ENCODE measurements around the gene MGAM2. TPM values are rescaled to one million over a fixed set of nuclear protein-coding genes. Genes with fewer than 3 reads are reported as not detected.

Gene MGAM2
- total and polyA plus RNA-seq, 2 of the 13 experiments (the other 11 are each of a cell fraction or from before 2014, with no cell fraction given): 0.29 TPM; not detected in 1

- Histone ChIP-seq H3K4me3 (replicated peaks in 1 of 3; ENCODE audit: insufficient read depth in 1 of 3, low read depth in 2 of 3, low read length in 3 of 3) (no peak overlapping the region), H3K36me3 (replicated peaks in 1 of 2; ENCODE audit: control insufficient read depth in 1 of 2, insufficient read depth in 2 of 2, low read length in 2 of 2) (no peaks in the 10 kb centered on the region), H2AFZ (ENCODE audit: low read length) (no peak overlapping the region), H3K9me3 (ENCODE audit: low read length) (no peaks in the 10 kb centered on the region), H3K27ac (ENCODE audit: extremely low read length, insufficient read depth, low read length) (no peak overlapping the region), H3K4me2 (ENCODE audit: low read depth, low read length) (no peak overlapping the region), H3K27me3 (ENCODE audit: control insufficient read depth in 1 of 2, insufficient read depth in 2 of 2, low read length in 2 of 2) (no peaks in the 10 kb centered on the region), H4K20me1 (ENCODE audit: insufficient read depth, low read length) (no peaks in the 10 kb centered on the region), H3K9ac (ENCODE audit: insufficient read depth, low read depth, low read length) (no peak overlapping the region), H3K4me1 (ENCODE audit: insufficient read depth, low read length) (no peaks in the 10 kb centered on the region), H3K79me2 (ENCODE audit: insufficient read depth, low read length) (no peaks in the 10 kb centered on the region)
- ATAC-seq: no peak
- ChIA-PET POLR2A (no interaction called here), CTCF (ENCODE audit: low intra/inter-chr PET ratio, low total read pairs) (no interaction called here)
- TF ChIP-seq FOXO1 (CRISPR knock-in tag; IDR thresholded peaks at IDR 0.05): no peak
- no peak for TF ChIP-seq POLR2A (IDR thresholded peaks at IDR 0.05; ENCODE audit: insufficient read depth in 1 of 2, low read depth in 2 of 2, low read length in 2 of 2)
- no peak for TF ChIP-seq FLYWCH1 (CRISPR knock-in tag; IDR thresholded peaks at IDR 0.05)
- TF ChIP-seq MIER2 (CRISPR knock-in tag; IDR thresholded peaks at IDR 0.05): no peak
- TF ChIP-seq, protein P1, sequence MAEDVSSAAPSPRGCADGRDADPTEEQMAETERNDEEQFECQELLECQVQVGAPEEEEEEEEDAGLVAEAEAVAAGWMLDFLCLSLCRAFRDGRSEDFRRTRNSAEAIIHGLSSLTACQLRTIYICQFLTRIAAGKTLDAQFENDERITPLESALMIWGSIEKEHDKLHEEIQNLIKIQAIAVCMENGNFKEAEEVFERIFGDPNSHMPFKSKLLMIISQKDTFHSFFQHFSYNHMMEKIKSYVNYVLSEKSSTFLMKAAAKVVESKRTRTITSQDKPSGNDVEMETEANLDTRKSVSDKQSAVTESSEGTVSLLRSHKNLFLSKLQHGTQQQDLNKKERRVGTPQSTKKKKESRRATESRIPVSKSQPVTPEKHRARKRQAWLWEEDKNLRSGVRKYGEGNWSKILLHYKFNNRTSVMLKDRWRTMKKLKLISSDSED (CRISPR knock-in tag; IDR thresholded peaks at IDR 0.05): no peak
- TF ChIP-seq, protein P2, sequence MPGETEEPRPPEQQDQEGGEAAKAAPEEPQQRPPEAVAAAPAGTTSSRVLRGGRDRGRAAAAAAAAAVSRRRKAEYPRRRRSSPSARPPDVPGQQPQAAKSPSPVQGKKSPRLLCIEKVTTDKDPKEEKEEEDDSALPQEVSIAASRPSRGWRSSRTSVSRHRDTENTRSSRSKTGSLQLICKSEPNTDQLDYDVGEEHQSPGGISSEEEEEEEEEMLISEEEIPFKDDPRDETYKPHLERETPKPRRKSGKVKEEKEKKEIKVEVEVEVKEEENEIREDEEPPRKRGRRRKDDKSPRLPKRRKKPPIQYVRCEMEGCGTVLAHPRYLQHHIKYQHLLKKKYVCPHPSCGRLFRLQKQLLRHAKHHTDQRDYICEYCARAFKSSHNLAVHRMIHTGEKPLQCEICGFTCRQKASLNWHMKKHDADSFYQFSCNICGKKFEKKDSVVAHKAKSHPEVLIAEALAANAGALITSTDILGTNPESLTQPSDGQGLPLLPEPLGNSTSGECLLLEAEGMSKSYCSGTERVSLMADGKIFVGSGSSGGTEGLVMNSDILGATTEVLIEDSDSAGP (CRISPR knock-in tag; IDR thresholded peaks at IDR 0.05; ENCODE audit: borderline replicate concordance): no peak
- TF ChIP-seq ZNF75D (CRISPR knock-in tag; IDR thresholded peaks at IDR 0.05; ENCODE audit: borderline replicate concordance): no peak
- TF ChIP-seq SIN3A (IDR thresholded peaks at IDR 0.05; ENCODE audit: borderline replicate concordance, low read depth, low read length): no peak
- FAIRE-seq: no peak
- in situ Hi-C loops (cut with HindIII; ENCODE audit: extremely low pct_ligation_motif_present, low pct_unique_long_range_greater_than_20kb) (no loop called here), intact Hi-C loops (cut with micrococcal nuclease; ENCODE audit: unreplicated experiment) (no loop called here)
- no peak for DNase-seq (ENCODE audit: low spot score)
- 13% methylated on average over 1 of the region's 1 CpG for WGBS (ENCODE audit: low lambda C conversion rate)
- no TSS peak for BruUV-seq (replicated peaks)
Observed at GRCh38 chr7:142161921-142162320, 50.4 kb downstream of the MGAM2 start.
